Measurements from ENCODE around the gene SLC16A10. TPM values are rescaled to one million over a fixed set of nuclear protein-coding genes. Genes with fewer than 3 reads are reported as not detected.
"Not testable (repeated sequence)": the region's sequence is repeated elsewhere in the genome, so short reads cannot be mapped to it uniquely, and the experiment has no call there.

Gene SLC16A10
- total RNA-seq, 2 experiments from 2014 or later = 6.2 to 7.0 TPM

GRCh38 chr6:111173341-111173740 lies 86.0 kb downstream of the SLC16A10 start:
- Mint-ChIP-seq H3K4me1 (peaks cover 28% of the 10 kb centered on the region), H3K4me3 (no peak overlapping the region), H3K27me3 (no peaks in the 10 kb centered on the region), H3K9me3 (ENCODE audit: low read depth) (no peaks in the 10 kb centered on the region), H3K27ac (no peak overlapping the region), H3K36me3 (ENCODE audit: low read depth) (peaks cover 1% of the 10 kb centered on the region)
- no peak for DNase-seq
- ChIA-PET POLR2A (no interaction called here), CTCF (interaction anchor here (1.1 kb wide), 1 partner anchor 12 kb away, joined by 4 read pairs; no protein-coding TSS in a partner anchor)
- no peak for ATAC-seq
- intact Hi-C loops (cut with DNase I, micrococcal nuclease) = no loop called here

GRCh38 chr6:111173946-111174345 lies 86.6 kb downstream of the SLC16A10 start:
- H3K27ac Mint-ChIP-seq = no peak overlapping the region
- H3K4me3 Mint-ChIP-seq = no peak overlapping the region
- peaks cover 1% of the 10 kb centered on the region for H3K36me3 Mint-ChIP-seq (ENCODE audit: low read depth)
- intact Hi-C loops (cut with DNase I, micrococcal nuclease) = no loop called here
- POLR2A ChIA-PET = interaction anchor here (0.5 kb wide), 1 partner anchor 85 kb away, joined by 3 read pairs; no protein-coding TSS in a partner anchor
- no peaks in the 10 kb centered on the region for H3K9me3 Mint-ChIP-seq (ENCODE audit: low read depth)
- no peak for DNase-seq
- CTCF ChIA-PET = interaction anchor here (1.1 kb wide), 1 partner anchor 11 kb away, joined by 4 read pairs; no protein-coding TSS in a partner anchor
- ATAC-seq = peak; percentile 51
- H3K4me1 Mint-ChIP-seq = peaks cover 28% of the 10 kb centered on the region
- no peaks in the 10 kb centered on the region for H3K27me3 Mint-ChIP-seq

- intact Hi-C loops (cut with DNase I, micrococcal nuclease) = no loop called here
- no peak for ATAC-seq
- Mint-ChIP-seq H3K27ac (no peak overlapping the region), H3K4me3 (no peak overlapping the region), H3K36me3 (ENCODE audit: low read depth) (peaks cover 4% of the 10 kb centered on the region), H3K27me3 (no peaks in the 10 kb centered on the region), H3K4me1 (peaks cover 28% of the 10 kb centered on the region), H3K9me3 (ENCODE audit: low read depth) (no peaks in the 10 kb centered on the region)
- DNase-seq = no peak
- CTCF ChIA-PET = interaction anchor here (1.0 kb wide), 1 partner anchor 9 kb away, joined by 3 read pairs; no protein-coding TSS in a partner anchor
- POLR2A ChIA-PET = no interaction called here
Observed at GRCh38 chr6:111175109-111175508, 87.8 kb downstream of the SLC16A10 start.

GRCh38 chr6:111176038-111176759 lies 88.9 kb downstream of the SLC16A10 start:
- POLR2A ChIA-PET = no interaction called here
- H3K4me3 Mint-ChIP-seq = no peak overlapping the region
- H3K27ac Mint-ChIP-seq = no peak overlapping the region
- peaks cover 27% of the 10 kb centered on the region for H3K4me1 Mint-ChIP-seq
- no peak for ATAC-seq
- DNase-seq = no peak
- no peaks in the 10 kb centered on the region for H3K9me3 Mint-ChIP-seq (ENCODE audit: low read depth)
- CTCF ChIA-PET = no interaction called here
- intact Hi-C loops (cut with DNase I, micrococcal nuclease) = no loop called here
- H3K27me3 Mint-ChIP-seq = no peaks in the 10 kb centered on the region
- peaks cover 4% of the 10 kb centered on the region for H3K36me3 Mint-ChIP-seq (ENCODE audit: low read depth)

GRCh38 chr6:111176760-111177099 lies 89.4 kb downstream of the SLC16A10 start:
- POLR2A ChIA-PET = no interaction called here
- Mint-ChIP-seq H3K27me3 (no peaks in the 10 kb centered on the region), H3K4me1 (peaks cover 24% of the 10 kb centered on the region), H3K27ac (no peak overlapping the region), H3K4me3 (no peak overlapping the region), H3K9me3 (ENCODE audit: low read depth) (no peaks in the 10 kb centered on the region), H3K36me3 (ENCODE audit: low read depth) (peaks cover 4% of the 10 kb centered on the region)
- CTCF ChIA-PET = no interaction called here
- ATAC-seq = no peak
- DNase-seq = no peak
- intact Hi-C loops (cut with DNase I, micrococcal nuclease) = no loop called here

GRCh38 chr6:111177131-111177530 lies 89.8 kb downstream of the SLC16A10 start:
- CTCF ChIA-PET = no interaction called here
- DNase-seq = no peak
- intact Hi-C loops (cut with DNase I, micrococcal nuclease) = no loop called here
- no peak for ATAC-seq
- H3K27me3 Mint-ChIP-seq = no peaks in the 10 kb centered on the region
- H3K4me1 Mint-ChIP-seq = peaks cover 20% of the 10 kb centered on the region
- no peaks in the 10 kb centered on the region for H3K9me3 Mint-ChIP-seq (ENCODE audit: low read depth)
- no peak overlapping the region for H3K4me3 Mint-ChIP-seq
- no peak overlapping the region for H3K27ac Mint-ChIP-seq
- POLR2A ChIA-PET = no interaction called here
- peaks cover 4% of the 10 kb centered on the region for H3K36me3 Mint-ChIP-seq (ENCODE audit: low read depth)

- POLR2A ChIA-PET = no interaction called here
- H3K9me3 Mint-ChIP-seq (ENCODE audit: low read depth) = no peaks in the 10 kb centered on the region
Observed at GRCh38 chr6:111183702-111184517, 96.6 kb downstream of the SLC16A10 start.

GRCh38 chr6:111184827-111185532 lies 97.7 kb downstream of the SLC16A10 start:
- intact Hi-C loops (cut with DNase I, micrococcal nuclease) = loop anchor here in 1 of 2 experiments (5.0 kb wide), 1 partner anchor 98 kb away; the partner anchor contains the start of gene SLC16A10
- peaks cover 10% of the 10 kb centered on the region for H3K4me1 Mint-ChIP-seq
- no peaks in the 10 kb centered on the region for H3K9me3 Mint-ChIP-seq (ENCODE audit: low read depth)
- H3K4me3 Mint-ChIP-seq = no peak overlapping the region
- ATAC-seq = no peak
- no peaks in the 10 kb centered on the region for H3K27me3 Mint-ChIP-seq
- POLR2A ChIA-PET = no interaction called here
- DNase-seq = no peak
- CTCF ChIA-PET = interaction anchor here (0.6 to 1.6 kb wide), 5 partner anchors 12 to 711 kb away, joined by 3 to 6 read pairs (median 4); no protein-coding TSS in a partner anchor
- peaks cover 8% of the 10 kb centered on the region for H3K36me3 Mint-ChIP-seq (ENCODE audit: low read depth)
- no peak overlapping the region for H3K27ac Mint-ChIP-seq

More at GRCh38 chr6:111183702-111184517, 96.6 kb downstream of the SLC16A10 start:
- Mint-ChIP-seq H3K36me3 (ENCODE audit: low read depth) (peaks cover 7% of the 10 kb centered on the region), H3K27ac (no peak overlapping the region), H3K4me3 (no peak overlapping the region), H3K4me1 (peaks cover 10% of the 10 kb centered on the region), H3K27me3 (no peaks in the 10 kb centered on the region)
- ATAC-seq (peak; percentile 95), DNase-seq (no peak)
- intact Hi-C loops (cut with DNase I, micrococcal nuclease) = loop anchor here in 1 of 2 experiments (5.0 kb wide), 1 partner anchor 97 kb away; the partner anchor contains the start of gene SLC16A10
- CTCF ChIA-PET = interaction anchor here (1.2 to 1.6 kb wide), 4 partner anchors 9 to 126 kb away, joined by 3 to 4 read pairs (median 3); no protein-coding TSS in a partner anchor

GRCh38 chr6:111185954-111186353 lies 98.7 kb downstream of the SLC16A10 start:
- intact Hi-C loops (cut with DNase I, micrococcal nuclease) = no loop called here
- H3K36me3 Mint-ChIP-seq (ENCODE audit: low read depth) = peaks cover 9% of the 10 kb centered on the region
- CTCF ChIA-PET = interaction anchor here (1.2 to 1.5 kb wide), 3 partner anchors 13 to 128 kb away, joined by 4 to 6 read pairs (median 4); no protein-coding TSS in a partner anchor
- POLR2A ChIA-PET = no interaction called here
- no peaks in the 10 kb centered on the region for H3K9me3 Mint-ChIP-seq (ENCODE audit: low read depth)
- ATAC-seq = no peak
- no peak for DNase-seq
- H3K4me1 Mint-ChIP-seq = peaks cover 10% of the 10 kb centered on the region
- H3K27me3 Mint-ChIP-seq = no peaks in the 10 kb centered on the region
- H3K27ac Mint-ChIP-seq = no peak overlapping the region
- no peak overlapping the region for H3K4me3 Mint-ChIP-seq

GRCh38 chr6:111187874-111188273 lies 100.6 kb downstream of the SLC16A10 start:
- DNase-seq (no peak), ATAC-seq (no peak)
- ChIA-PET POLR2A (no interaction called here), CTCF (interaction anchor here (0.8 kb wide), 1 partner anchor 338 kb away, joined by 4 read pairs; no protein-coding TSS in a partner anchor)
- peaks cover 9% of the 10 kb centered on the region for H3K36me3 Mint-ChIP-seq (ENCODE audit: low read depth)
- H3K4me3 Mint-ChIP-seq = no peak overlapping the region
- H3K9me3 Mint-ChIP-seq (ENCODE audit: low read depth) = no peaks in the 10 kb centered on the region
- intact Hi-C loops (cut with DNase I, micrococcal nuclease) = no loop called here
- no peaks in the 10 kb centered on the region for H3K27me3 Mint-ChIP-seq
- H3K27ac Mint-ChIP-seq = no peak overlapping the region
- H3K4me1 Mint-ChIP-seq = peaks cover 10% of the 10 kb centered on the region

- H3K9me3 Mint-ChIP-seq (ENCODE audit: low read depth); H3K36me3 Mint-ChIP-seq (ENCODE audit: low read depth); H3K4me3 Mint-ChIP-seq; CTCF ChIA-PET; intact Hi-C loops (cut with DNase I, micrococcal nuclease); DNase-seq; H3K27ac Mint-ChIP-seq; POLR2A ChIA-PET; ATAC-seq; H3K4me1 Mint-ChIP-seq; H3K27me3 Mint-ChIP-seq: not testable (repeated sequence)
Observed at GRCh38 chr6:111189666-111190210, 102.4 kb downstream of the SLC16A10 start.
